Skeletal muscle satellite cell (primary cell): ENCODE data around the gene UBE2F. TPM values are rescaled to one million over a fixed set of nuclear protein-coding genes. Genes with fewer than 3 reads are reported as not detected.

Experiments used
- H3K27me3 ChIP-seq: 2 replicates; pipeline ENCODE4 v1.7.0; 2013; ENCODE audit warnings: low read length; ENCODE audit not compliant: control insufficient read depth, insufficient read depth
- H3K36me3 ChIP-seq: 2 replicates; pipeline ENCODE4 v1.7.0; 2013; ENCODE audit warnings: mild to moderate bottlenecking, control low read depth, low read length; ENCODE audit not compliant: insufficient read depth
- H3K4me1 ChIP-seq: 2 replicates; pipeline ENCODE4 v1.7.0; 2013; ENCODE audit warnings: low read length; ENCODE audit not compliant: control insufficient read depth, insufficient read depth
- H3K4me2 ChIP-seq: 2 replicates; pipeline ENCODE4 v1.7.0; 2013; ENCODE audit warnings: mild to moderate bottlenecking, low read length
- H3K4me3 ChIP-seq: 2 replicates; pipeline ENCODE4 v1.7.0; 2013; ENCODE audit warnings: low read length
- H3K9ac ChIP-seq: 2 replicates; pipeline ENCODE4 v1.7.0; 2013; ENCODE audit warnings: mild to moderate bottlenecking, low read depth, low read length, moderate library complexity
- H3K9me3 ChIP-seq: replicated peaks from 2 replicates; pipeline ENCODE4 v1.7.0; 2013; ENCODE audit warnings: mild to moderate bottlenecking, control low read depth, low read length
- total RNA-seq: library from RNA; depleted of rRNA; stranded (reverse); fragments of >200 nt; gene quantifications from 2 replicates; pipeline ENCODE4 v1.2.3, GENCODE V29; 2012; rRNA removed

Gene UBE2F
- total RNA-seq, result 48.7 and 54.4 TPM in 2 replicates

- no peaks in the 10 kb centered on the region for H3K36me3 ChIP-seq
- H3K4me1 ChIP-seq, result peaks cover 32% of the 10 kb centered on the region
Observed at GRCh38 chr2:237966565-237967462, at the start of gene UBE2F. Gene UBE2F (plus strand): TSS chr2:237967014. CDS start chr2:237973108, 6,094 bp downstream.

GRCh38 chr2:237917696-237918374 lies 49.0 kb upstream of the UBE2F start:
- Histone ChIP-seq H3K4me3 (no peak overlapping the region), H3K9ac (no peak overlapping the region), H3K36me3 (no peaks in the 10 kb centered on the region), H3K4me2 (no peak overlapping the region), H3K27me3 (no peaks in the 10 kb centered on the region), H3K9me3 (no peaks in the 10 kb centered on the region), H3K4me1 (peaks cover 4% of the 10 kb centered on the region)

More at GRCh38 chr2:237966565-237967462, at the start of gene UBE2F:
- Histone ChIP-seq H3K4me3 (peak within 1 kb of the TSS; percentile 81), H3K27me3 (no peaks in the 10 kb centered on the region), H3K9me3 (peaks cover 10% of the 10 kb centered on the region), H3K9ac (peak within 1 kb of the TSS; percentile 83), H3K4me2 (peak within 1 kb of the TSS; percentile 96)

GRCh38 chr2:237919593-237919992 lies 47.2 kb upstream of the UBE2F start:
- no peak overlapping the region for H3K9ac ChIP-seq
- no peak overlapping the region for H3K4me3 ChIP-seq
- no peak overlapping the region for H3K4me2 ChIP-seq
- H3K4me1 ChIP-seq, result peaks cover 12% of the 10 kb centered on the region
- no peaks in the 10 kb centered on the region for H3K36me3 ChIP-seq
- H3K27me3 ChIP-seq, result no peaks in the 10 kb centered on the region
- H3K9me3 ChIP-seq, result no peaks in the 10 kb centered on the region

GRCh38 chr2:237920673-237921072 lies 46.1 kb upstream of the UBE2F start:
- H3K36me3 ChIP-seq, result no peaks in the 10 kb centered on the region
- no peaks in the 10 kb centered on the region for H3K9me3 ChIP-seq
- no peak overlapping the region for H3K4me2 ChIP-seq
- no peak overlapping the region for H3K4me3 ChIP-seq
- H3K4me1 ChIP-seq, result peaks cover 12% of the 10 kb centered on the region
- H3K27me3 ChIP-seq, result no peaks in the 10 kb centered on the region
- no peak overlapping the region for H3K9ac ChIP-seq

- H3K4me1 ChIP-seq, result peaks cover 12% of the 10 kb centered on the region
- no peak overlapping the region for H3K4me2 ChIP-seq
- no peaks in the 10 kb centered on the region for H3K36me3 ChIP-seq
- H3K9me3 ChIP-seq, result no peaks in the 10 kb centered on the region
- no peak overlapping the region for H3K9ac ChIP-seq
- no peak overlapping the region for H3K4me3 ChIP-seq
- H3K27me3 ChIP-seq, result no peaks in the 10 kb centered on the region
Observed at GRCh38 chr2:237921967-237922492, 44.8 kb upstream of the UBE2F start.

GRCh38 chr2:237922641-237923361 lies 44.0 kb upstream of the UBE2F start:
- no peaks in the 10 kb centered on the region for H3K36me3 ChIP-seq
- peak overlapping the region; percentile 77 for H3K4me2 ChIP-seq
- H3K9ac ChIP-seq, result peak overlapping the region; percentile 54
- H3K27me3 ChIP-seq, result no peaks in the 10 kb centered on the region
- H3K4me1 ChIP-seq, result peaks cover 12% of the 10 kb centered on the region
- H3K9me3 ChIP-seq, result no peaks in the 10 kb centered on the region
- no peak overlapping the region for H3K4me3 ChIP-seq

GRCh38 chr2:237923481-237924163 lies 43.2 kb upstream of the UBE2F start:
- H3K9me3 ChIP-seq, result no peaks in the 10 kb centered on the region
- H3K4me2 ChIP-seq, result peak overlapping the region; percentile 77
- H3K4me1 ChIP-seq, result peaks cover 12% of the 10 kb centered on the region
- peak overlapping the region; percentile 64 for H3K4me3 ChIP-seq
- no peaks in the 10 kb centered on the region for H3K27me3 ChIP-seq
- H3K9ac ChIP-seq, result peak overlapping the region; percentile 54
- H3K36me3 ChIP-seq, result no peaks in the 10 kb centered on the region

- H3K36me3 ChIP-seq, result no peaks in the 10 kb centered on the region
- no peaks in the 10 kb centered on the region for H3K9me3 ChIP-seq
- no peaks in the 10 kb centered on the region for H3K27me3 ChIP-seq
- H3K9ac ChIP-seq, result no peak overlapping the region
- no peak overlapping the region for H3K4me3 ChIP-seq
- H3K4me2 ChIP-seq, result no peak overlapping the region
- peaks cover 12% of the 10 kb centered on the region for H3K4me1 ChIP-seq
Observed at GRCh38 chr2:237924164-237924534, 42.7 kb upstream of the UBE2F start.

- Histone ChIP-seq H3K4me1 (peaks cover 24% of the 10 kb centered on the region), H3K36me3 (no peaks in the 10 kb centered on the region), H3K9ac (no peak overlapping the region), H3K9me3 (no peaks in the 10 kb centered on the region), H3K4me3 (no peak overlapping the region), H3K4me2 (no peak overlapping the region), H3K27me3 (no peaks in the 10 kb centered on the region)
Observed at GRCh38 chr2:237927135-237927534, 39.7 kb upstream of the UBE2F start.

GRCh38 chr2:237927986-237928385 lies 38.8 kb upstream of the UBE2F start:
- H3K27me3 ChIP-seq, result no peaks in the 10 kb centered on the region
- H3K4me1 ChIP-seq, result peaks cover 23% of the 10 kb centered on the region
- no peak overlapping the region for H3K4me2 ChIP-seq
- H3K36me3 ChIP-seq, result no peaks in the 10 kb centered on the region
- no peak overlapping the region for H3K4me3 ChIP-seq
- H3K9me3 ChIP-seq, result no peaks in the 10 kb centered on the region
- H3K9ac ChIP-seq, result no peak overlapping the region
